Neural progenitor cell (in vitro differentiated cells): ENCODE data around the gene GPR141. TPM values are rescaled to one million over a fixed set of nuclear protein-coding genes. Genes with fewer than 3 reads are reported as not detected.

Experiments
- DNase-seq: peaks from one replicate; pipeline ENCODE4 v3.0.0-alpha.2; 2016; ENCODE audit warnings: low spot score
- H2AFZ ChIP-seq: fragments of 200-600 bp; sonication (generic); replicated peaks from 2 replicates; pipeline ENCODE4 v1.6.1; 2016; ENCODE audit warnings: antibody characterized with exemption
- H3F3A ChIP-seq: fragments of 200-600 bp; sonication (generic); 2 replicates; pipeline ENCODE4 v1.6.1; 2016; ENCODE audit warnings: antibody characterized with exemption, low read depth
- H3K27ac ChIP-seq: fragments of 200-600 bp; sonication (generic); 2 replicates; pipeline ENCODE4 v1.5.1; 2016; ENCODE audit warnings: mild to moderate bottlenecking
- H3K27me3 ChIP-seq: fragments of 200-600 bp; sonication (generic); 2 replicates; pipeline ENCODE4 v1.6.1; 2016; ENCODE audit warnings: mild to moderate bottlenecking, moderate library complexity
- H3K36me3 ChIP-seq: fragments of 200-600 bp; sonication (generic); 2 replicates; pipeline ENCODE4 v1.5.1; 2016
- H3K4me1 ChIP-seq: fragments of 200-600 bp; sonication (generic); 2 replicates; pipeline ENCODE4 v1.6.1; 2016; ENCODE audit warnings: mixed run types
- H3K4me2 ChIP-seq: fragments of 200-600 bp; sonication (generic); 2 replicates; pipeline ENCODE4 v1.6.1; 2016
- H3K4me3 ChIP-seq: fragments of 200-600 bp; sonication (generic); 2 replicates; pipeline ENCODE4 v1.5.1; 2016
- H3K79me2 ChIP-seq: fragments of 200-600 bp; sonication (generic); 2 replicates; pipeline ENCODE4 v1.6.1; 2016; ENCODE audit warnings: low read depth
- H3K9ac ChIP-seq: fragments of 200-600 bp; sonication (generic); 2 replicates; pipeline ENCODE4 v1.6.1; 2016
- H3K9me3 ChIP-seq: fragments of 200-600 bp; sonication (generic); 2 replicates; pipeline ENCODE4 v1.5.1; 2016; ENCODE audit warnings: low read depth
- H4K20me1 ChIP-seq: fragments of 200-600 bp; sonication (generic); 2 replicates; pipeline ENCODE4 v1.6.1; 2016; ENCODE audit warnings: low read depth
- H3K27ac Mint-ChIP-seq: 3 replicates; pipeline ENCODE4 v1.8.0; 2021; ENCODE audit warnings: mixed read lengths
- H3K27me3 Mint-ChIP-seq: 2 replicates; pipeline ENCODE4 v1.8.0; 2022; ENCODE audit warnings: low read depth, mild to moderate bottlenecking, inconsistent platforms, moderate library complexity, mixed read lengths; ENCODE audit not compliant: insufficient read depth
- H3K36me3 Mint-ChIP-seq: 3 replicates; pipeline ENCODE4 v1.8.0; 2021; ENCODE audit warnings: mixed read lengths
- H3K4me1 Mint-ChIP-seq: 3 replicates; pipeline ENCODE4 v1.8.0; 2021; ENCODE audit warnings: mixed read lengths
- H3K4me3 Mint-ChIP-seq: 3 replicates; pipeline ENCODE4 v1.8.0; 2021; ENCODE audit warnings: mild to moderate bottlenecking, moderate library complexity, mixed read lengths
- H3K9me3 Mint-ChIP-seq: 3 replicates; pipeline ENCODE4 v1.8.0; 2020; ENCODE audit warnings: mixed read lengths
- EZH2 ChIP-seq: fragments of 200-600 bp; sonication (generic); IDR thresholded peaks from 2 replicates; pipeline ENCODE4 v1.6.1; 2017; ENCODE audit warnings: antibody characterized with exemption, mild to moderate bottlenecking, moderate library complexity
- EZH2phosphoT487 ChIP-seq: fragments of 200-600 bp; sonication (generic); IDR thresholded peaks from 2 replicates; pipeline ENCODE4 v1.6.1; 2017; ENCODE audit warnings: antibody characterized with exemption
- total RNA-seq: library from RNA; depleted of rRNA; stranded (reverse); fragments of >200 nt; gene quantifications from 2 replicates; pipeline ENCODE4 v1.2.3, GENCODE V29; 2015; ENCODE audit warnings: low replicate concordance
- TF ChIP-seq, protein P1 (sequence below): fragments of 200-600 bp; sonication (generic); IDR thresholded peaks from 2 replicates; pipeline ENCODE4 v1.5.1; 2017; ENCODE audit warnings: antibody characterized with exemption, mild to moderate bottlenecking

Gene GPR141
- total RNA-seq, 1 donor from 2014 or later = 2.6 TPM

DNA sequence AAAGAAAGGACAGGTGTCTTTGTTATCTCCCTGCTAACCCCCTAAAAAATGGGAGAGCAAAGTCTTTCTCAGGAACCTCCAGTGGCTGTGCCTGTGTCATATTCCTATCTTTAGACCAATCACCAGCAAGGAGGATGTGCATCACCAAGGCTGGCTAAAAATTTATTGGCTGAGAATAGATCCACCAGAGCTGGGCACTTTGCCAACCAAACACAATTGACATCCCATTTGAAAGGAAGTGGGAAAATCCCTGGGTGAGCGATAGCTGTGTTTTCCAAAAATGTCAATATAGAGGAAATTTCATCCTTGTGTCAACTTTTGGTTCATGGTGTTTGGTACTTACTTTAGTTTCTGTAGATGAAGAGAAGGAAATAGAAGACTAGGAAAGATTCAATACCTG is 13.1 kb upstream of the GPR141 start:
- H3K27ac ChIP-seq = no peak overlapping the region
- Mint-ChIP-seq H3K9me3 (no peaks in the 10 kb centered on the region), H3K4me1 (peaks cover 10% of the 10 kb centered on the region), H3K4me3 (no peak overlapping the region), H3K27ac (no peak overlapping the region), H3K36me3 (no peaks in the 10 kb centered on the region), H3K27me3 (peaks cover 2% of the 10 kb centered on the region)
- H3K9me3 ChIP-seq = no peaks in the 10 kb centered on the region
- TF ChIP-seq, protein P1, sequence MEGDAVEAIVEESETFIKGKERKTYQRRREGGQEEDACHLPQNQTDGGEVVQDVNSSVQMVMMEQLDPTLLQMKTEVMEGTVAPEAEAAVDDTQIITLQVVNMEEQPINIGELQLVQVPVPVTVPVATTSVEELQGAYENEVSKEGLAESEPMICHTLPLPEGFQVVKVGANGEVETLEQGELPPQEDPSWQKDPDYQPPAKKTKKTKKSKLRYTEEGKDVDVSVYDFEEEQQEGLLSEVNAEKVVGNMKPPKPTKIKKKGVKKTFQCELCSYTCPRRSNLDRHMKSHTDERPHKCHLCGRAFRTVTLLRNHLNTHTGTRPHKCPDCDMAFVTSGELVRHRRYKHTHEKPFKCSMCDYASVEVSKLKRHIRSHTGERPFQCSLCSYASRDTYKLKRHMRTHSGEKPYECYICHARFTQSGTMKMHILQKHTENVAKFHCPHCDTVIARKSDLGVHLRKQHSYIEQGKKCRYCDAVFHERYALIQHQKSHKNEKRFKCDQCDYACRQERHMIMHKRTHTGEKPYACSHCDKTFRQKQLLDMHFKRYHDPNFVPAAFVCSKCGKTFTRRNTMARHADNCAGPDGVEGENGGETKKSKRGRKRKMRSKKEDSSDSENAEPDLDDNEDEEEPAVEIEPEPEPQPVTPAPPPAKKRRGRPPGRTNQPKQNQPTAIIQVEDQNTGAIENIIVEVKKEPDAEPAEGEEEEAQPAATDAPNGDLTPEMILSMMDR = no peak
- TF ChIP-seq EZH2phosphoT487 (no peak), EZH2 (no peak)
- H4K20me1 ChIP-seq = no peaks in the 10 kb centered on the region
- no peak overlapping the region for H3K9ac ChIP-seq
- peaks cover 9% of the 10 kb centered on the region for H3K4me1 ChIP-seq
- no peaks in the 10 kb centered on the region for H3K36me3 ChIP-seq
- H3K4me3 ChIP-seq = no peak overlapping the region
- no peak for DNase-seq
- H3K79me2 ChIP-seq = no peaks in the 10 kb centered on the region
- no peak overlapping the region for H2AFZ ChIP-seq
- H3K27me3 ChIP-seq = no peaks in the 10 kb centered on the region
- no peak overlapping the region for H3K4me2 ChIP-seq
- H3F3A ChIP-seq = no peaks in the 10 kb centered on the region

DNA sequence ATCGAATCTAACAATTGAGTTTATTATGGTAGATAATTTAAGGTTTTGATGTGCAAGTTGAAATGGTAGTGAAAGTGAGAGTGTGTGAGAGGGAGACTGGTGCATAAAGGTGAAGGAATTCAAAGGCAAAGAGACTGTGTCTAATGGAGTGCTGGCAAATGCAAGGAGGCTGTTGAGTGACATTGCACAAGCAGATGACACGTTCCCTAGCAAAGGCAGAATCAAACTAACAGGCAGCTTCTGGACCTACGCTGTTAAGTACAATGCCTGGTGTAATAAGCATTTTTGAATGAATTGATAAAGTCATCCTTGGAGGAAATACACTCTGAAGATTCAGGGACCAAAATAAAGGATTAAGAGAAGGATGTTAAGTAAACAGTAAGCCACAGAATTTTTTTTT is 11.7 kb upstream of the GPR141 start:
- H2AFZ ChIP-seq = no peak overlapping the region
- no peak for DNase-seq
- H3K4me2 ChIP-seq = no peak overlapping the region
- H3K9ac ChIP-seq = no peak overlapping the region
- peaks cover 7% of the 10 kb centered on the region for H3K4me1 Mint-ChIP-seq
- no peak overlapping the region for H3K27ac Mint-ChIP-seq
- H3K9me3 Mint-ChIP-seq = no peaks in the 10 kb centered on the region
- no peaks in the 10 kb centered on the region for H3K9me3 ChIP-seq
- no peaks in the 10 kb centered on the region for H3K27me3 ChIP-seq
- no peaks in the 10 kb centered on the region for H4K20me1 ChIP-seq
- H3K4me3 Mint-ChIP-seq = no peak overlapping the region
- no peak overlapping the region for H3K27ac ChIP-seq
- H3K27me3 Mint-ChIP-seq = peaks cover 2% of the 10 kb centered on the region
- TF ChIP-seq EZH2 = no peak
- no peak for TF ChIP-seq EZH2phosphoT487
- TF ChIP-seq, protein P1 = no peak
- H3K4me3 ChIP-seq = no peak overlapping the region
- no peaks in the 10 kb centered on the region for H3K4me1 ChIP-seq
- no peaks in the 10 kb centered on the region for H3K36me3 Mint-ChIP-seq
- H3F3A ChIP-seq = no peaks in the 10 kb centered on the region
- no peaks in the 10 kb centered on the region for H3K79me2 ChIP-seq
- no peaks in the 10 kb centered on the region for H3K36me3 ChIP-seq

DNA sequence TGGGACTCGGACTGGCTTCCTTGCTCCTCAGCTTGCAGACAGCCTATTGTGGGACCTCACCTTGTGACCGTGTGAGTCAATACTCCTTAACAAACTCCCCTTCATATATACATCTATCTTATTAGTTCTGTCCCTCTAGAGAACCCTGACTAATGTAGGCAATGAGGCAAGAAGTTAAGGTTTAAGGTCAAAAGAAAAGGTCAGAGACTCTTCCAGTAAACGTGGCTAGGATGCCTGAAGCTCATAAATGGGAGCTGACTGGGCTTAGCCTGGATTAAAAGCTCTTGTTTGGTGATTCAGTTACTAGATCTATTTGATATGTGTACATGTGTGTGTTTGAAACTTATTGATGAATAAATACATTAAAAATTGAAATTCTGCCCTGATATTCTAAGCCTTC is 10.6 kb upstream of the GPR141 start:
- Histone ChIP-seq H3K36me3 (no peaks in the 10 kb centered on the region), H3K4me3 (no peak overlapping the region), H3F3A (no peaks in the 10 kb centered on the region), H3K9ac (no peak overlapping the region), H3K79me2 (no peaks in the 10 kb centered on the region), H3K9me3 (no peaks in the 10 kb centered on the region), H3K27ac (no peak overlapping the region), H3K4me2 (no peak overlapping the region), H3K27me3 (no peaks in the 10 kb centered on the region), H3K4me1 (no peaks in the 10 kb centered on the region), H2AFZ (no peak overlapping the region), H4K20me1 (no peaks in the 10 kb centered on the region)
- H3K9me3 Mint-ChIP-seq = no peaks in the 10 kb centered on the region
- no peak overlapping the region for H3K4me3 Mint-ChIP-seq
- H3K4me1 Mint-ChIP-seq = peaks cover 7% of the 10 kb centered on the region
- no peak overlapping the region for H3K27ac Mint-ChIP-seq
- DNase-seq = no peak
- no peaks in the 10 kb centered on the region for H3K27me3 Mint-ChIP-seq
- H3K36me3 Mint-ChIP-seq = no peaks in the 10 kb centered on the region
- TF ChIP-seq EZH2 = no peak
- no peak for TF ChIP-seq EZH2phosphoT487
- TF ChIP-seq, protein P1 = no peak
